ENCODE measurements around the gene SELENON. TPM values are rescaled to one million over a fixed set of nuclear protein-coding genes. Genes with fewer than 3 reads are reported as not detected.

SELENON gene
- total RNA-seq, 1 experiment from 2014 or later, result 57.2 TPM

- Histone ChIP-seq H3K36me3 (ENCODE audit: control insufficient read depth, insufficient read depth, low read length) (no peaks in the 10 kb centered on the region), H3K4me1 (ENCODE audit: control insufficient read depth, insufficient read depth, low read length) (peaks cover 27% of the 10 kb centered on the region), H3K4me3 (ENCODE audit: low read depth in 2 of 2, low read length in 2 of 2) (no peak overlapping the region), H3K27me3 (ENCODE audit: control insufficient read depth, insufficient read depth, low read length) (no peaks in the 10 kb centered on the region), H3K27ac (ENCODE audit: low read length) (peak overlapping the region; percentile 23; the same call in 1 of the 2 replicates), H3K9me3 (ENCODE audit: control insufficient read depth, insufficient read depth, low read depth, low read length) (no peaks in the 10 kb centered on the region)
- no peak for ATAC-seq
- intact Hi-C loops (cut with micrococcal nuclease; ENCODE audit: unreplicated experiment) (no loop called here), in situ Hi-C loops (cut with HindIII; ENCODE audit: low pct_unique_long_range_greater_than_20kb, low sequenced_read_pairs) (no loop called here)
- ChIA-PET CTCF (no interaction called here), POLR2A (no interaction called here)
- TF ChIP-seq POLR2AphosphoS5 (IDR thresholded peaks at IDR 0.05; ENCODE audit: low read depth, low read length) (no peak), SIN3A (IDR thresholded peaks at IDR 0.05; ENCODE audit: borderline replicate concordance, insufficient read depth, low read depth, low read length) (no peak), TCF7L2 (IDR thresholded peaks at IDR 0.05; ENCODE audit: low read depth, low read length) (no peak), REST (IDR thresholded peaks at IDR 0.05; ENCODE audit: insufficient read depth in 1 of 2, low read depth in 2 of 2, low read length in 1 of 2) (no peak)
- TF ChIP-seq, protein P1, sequence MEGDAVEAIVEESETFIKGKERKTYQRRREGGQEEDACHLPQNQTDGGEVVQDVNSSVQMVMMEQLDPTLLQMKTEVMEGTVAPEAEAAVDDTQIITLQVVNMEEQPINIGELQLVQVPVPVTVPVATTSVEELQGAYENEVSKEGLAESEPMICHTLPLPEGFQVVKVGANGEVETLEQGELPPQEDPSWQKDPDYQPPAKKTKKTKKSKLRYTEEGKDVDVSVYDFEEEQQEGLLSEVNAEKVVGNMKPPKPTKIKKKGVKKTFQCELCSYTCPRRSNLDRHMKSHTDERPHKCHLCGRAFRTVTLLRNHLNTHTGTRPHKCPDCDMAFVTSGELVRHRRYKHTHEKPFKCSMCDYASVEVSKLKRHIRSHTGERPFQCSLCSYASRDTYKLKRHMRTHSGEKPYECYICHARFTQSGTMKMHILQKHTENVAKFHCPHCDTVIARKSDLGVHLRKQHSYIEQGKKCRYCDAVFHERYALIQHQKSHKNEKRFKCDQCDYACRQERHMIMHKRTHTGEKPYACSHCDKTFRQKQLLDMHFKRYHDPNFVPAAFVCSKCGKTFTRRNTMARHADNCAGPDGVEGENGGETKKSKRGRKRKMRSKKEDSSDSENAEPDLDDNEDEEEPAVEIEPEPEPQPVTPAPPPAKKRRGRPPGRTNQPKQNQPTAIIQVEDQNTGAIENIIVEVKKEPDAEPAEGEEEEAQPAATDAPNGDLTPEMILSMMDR (IDR thresholded peaks at IDR 0.05), result no peak
- DNase-seq (ENCODE audit: low read depth, low spot score), result no peak
- no TSS peak for BruUV-seq (replicated peaks)
Measured at GRCh38 chr1:25772692-25773245, 27.2 kb upstream of the SELENON start.

GRCh38 chr1:25773441-25774125 lies 26.4 kb upstream of the SELENON start:
- Histone ChIP-seq H3K4me3 (ENCODE audit: low read depth in 2 of 2, low read length in 2 of 2) (no peak overlapping the region), H3K27ac (ENCODE audit: low read length) (no peak overlapping the region), H3K36me3 (ENCODE audit: control insufficient read depth, insufficient read depth, low read length) (no peaks in the 10 kb centered on the region), H3K4me1 (ENCODE audit: control insufficient read depth, insufficient read depth, low read length) (peaks cover 27% of the 10 kb centered on the region), H3K9me3 (ENCODE audit: control insufficient read depth, insufficient read depth, low read depth, low read length) (no peaks in the 10 kb centered on the region), H3K27me3 (ENCODE audit: control insufficient read depth, insufficient read depth, low read length) (no peaks in the 10 kb centered on the region)
- no peak for DNase-seq (ENCODE audit: low read depth, low spot score)
- in situ Hi-C loops (cut with HindIII; ENCODE audit: low pct_unique_long_range_greater_than_20kb, low sequenced_read_pairs) (no loop called here), intact Hi-C loops (cut with micrococcal nuclease; ENCODE audit: unreplicated experiment) (no loop called here)
- TF ChIP-seq, protein P1 (IDR thresholded peaks at IDR 0.05), result no peak
- TF ChIP-seq REST (IDR thresholded peaks at IDR 0.05; ENCODE audit: insufficient read depth in 1 of 2, low read depth in 2 of 2, low read length in 1 of 2), result no peak
- no peak for TF ChIP-seq TCF7L2 (IDR thresholded peaks at IDR 0.05; ENCODE audit: low read depth, low read length)
- TF ChIP-seq POLR2AphosphoS5 (IDR thresholded peaks at IDR 0.05; ENCODE audit: low read depth, low read length), result no peak
- TF ChIP-seq SIN3A (IDR thresholded peaks at IDR 0.05; ENCODE audit: borderline replicate concordance, insufficient read depth, low read depth, low read length), result no peak
- ChIA-PET POLR2A (no interaction called here), CTCF (no interaction called here)
- peak; percentile 67 for ATAC-seq
- BruUV-seq (replicated peaks), result no TSS peak
